Activated CD4-positive, alpha-beta T cell treated with anti-CD3 and anti-CD28 coated beads for 4 hours (primary cell): ENCODE measurements around the gene CNGA4.

Source experiments
- DNase-seq, 2 donors: peaks; one replicate each; pipeline ENCODE4 v3.0.0-alpha.2; 2020

Gene CNGA4, protein sequence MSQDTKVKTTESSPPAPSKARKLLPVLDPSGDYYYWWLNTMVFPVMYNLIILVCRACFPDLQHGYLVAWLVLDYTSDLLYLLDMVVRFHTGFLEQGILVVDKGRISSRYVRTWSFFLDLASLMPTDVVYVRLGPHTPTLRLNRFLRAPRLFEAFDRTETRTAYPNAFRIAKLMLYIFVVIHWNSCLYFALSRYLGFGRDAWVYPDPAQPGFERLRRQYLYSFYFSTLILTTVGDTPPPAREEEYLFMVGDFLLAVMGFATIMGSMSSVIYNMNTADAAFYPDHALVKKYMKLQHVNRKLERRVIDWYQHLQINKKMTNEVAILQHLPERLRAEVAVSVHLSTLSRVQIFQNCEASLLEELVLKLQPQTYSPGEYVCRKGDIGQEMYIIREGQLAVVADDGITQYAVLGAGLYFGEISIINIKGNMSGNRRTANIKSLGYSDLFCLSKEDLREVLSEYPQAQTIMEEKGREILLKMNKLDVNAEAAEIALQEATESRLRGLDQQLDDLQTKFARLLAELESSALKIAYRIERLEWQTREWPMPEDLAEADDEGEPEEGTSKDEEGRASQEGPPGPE

DNA sequence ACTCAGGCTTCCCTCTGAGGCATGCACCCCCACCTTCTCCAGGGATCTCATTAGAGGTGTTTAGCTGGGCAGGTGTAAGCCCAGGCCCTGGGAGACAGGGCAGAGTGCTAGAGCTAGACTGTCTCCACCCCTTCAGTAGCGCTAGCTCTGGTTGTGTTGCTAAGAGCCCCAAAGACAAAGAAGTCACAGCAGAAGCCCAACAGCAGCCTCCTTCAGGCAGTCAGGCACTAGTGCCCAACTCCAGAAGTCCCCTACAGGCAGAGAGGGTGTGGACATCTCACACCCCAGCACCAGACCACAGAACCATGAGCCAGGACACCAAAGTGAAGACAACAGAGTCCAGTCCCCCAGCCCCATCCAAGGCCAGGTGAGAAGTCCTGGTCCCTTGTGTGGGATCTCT is at the start of gene CNGA4:
Gene CNGA4 (plus strand): TSS at position 188 of the 400 bp plus-strand sequence. CDS start 118 bp downstream, at position 306.
- DNase-seq, result no peak

DNA sequence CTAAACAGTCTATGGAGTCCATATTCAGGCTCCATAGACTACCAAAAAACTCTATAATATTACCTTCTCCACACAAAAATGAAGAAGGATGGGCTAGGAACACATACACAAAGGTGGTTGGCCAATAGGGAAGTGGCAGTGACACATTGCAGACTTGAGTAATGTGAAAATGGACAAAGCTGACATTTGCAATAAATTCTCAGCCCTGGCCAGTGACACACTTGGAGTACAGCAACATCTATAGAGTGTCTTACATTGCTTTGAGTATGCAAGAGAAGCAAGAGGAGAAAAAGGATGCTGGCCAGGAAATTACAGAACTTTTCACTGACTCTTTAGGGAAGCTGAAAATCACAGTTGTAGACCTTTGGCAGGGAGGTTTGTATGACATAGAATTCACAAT is 47.1 kb upstream of the CNGA4 start:
- DNase-seq, result no peak

DNA sequence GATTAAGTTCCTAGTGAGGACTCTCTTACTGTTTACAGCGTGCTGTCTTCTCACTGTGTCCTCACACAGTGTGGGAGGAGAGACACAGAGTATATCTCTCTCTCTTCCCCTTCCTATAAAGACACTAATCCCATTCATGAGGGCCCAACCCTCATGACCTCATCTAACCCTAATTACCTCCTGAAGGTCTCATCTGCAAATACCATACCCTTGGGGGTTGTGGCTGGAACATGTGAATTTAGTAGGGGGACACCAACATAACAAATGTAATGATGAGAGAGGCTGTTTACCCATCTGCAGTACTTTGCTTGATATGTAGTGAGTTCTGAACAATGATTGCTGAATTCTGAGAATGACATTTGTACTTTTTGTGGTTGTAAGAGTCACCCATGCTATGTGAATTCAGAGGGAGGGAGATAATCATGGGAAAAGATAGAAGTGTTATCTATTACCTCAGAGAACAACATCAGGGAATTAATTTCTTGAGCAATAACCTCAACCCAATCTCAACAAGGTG is 44.8 kb upstream of the CNGA4 start:
- no peak for DNase-seq

DNA sequence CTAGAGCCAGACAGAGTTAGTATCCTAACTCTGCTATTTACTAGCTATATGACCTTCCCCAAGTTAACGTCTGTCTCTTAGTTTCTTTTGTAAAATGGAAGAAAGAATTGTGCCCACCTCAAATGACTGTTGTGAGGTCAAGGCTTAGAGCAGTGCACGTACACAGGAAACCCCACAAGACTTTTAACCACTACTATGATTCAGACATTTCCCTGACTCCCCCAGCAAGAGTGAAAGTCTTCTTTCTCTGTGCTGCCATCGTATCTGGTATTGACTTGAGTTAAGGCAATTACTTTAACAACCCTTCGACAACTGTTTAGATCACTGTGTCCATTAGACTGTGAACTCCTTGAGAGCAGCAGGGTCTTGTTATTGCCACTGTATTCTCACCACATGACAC is 42.5 kb upstream of the CNGA4 start:
- no peak for DNase-seq

DNA sequence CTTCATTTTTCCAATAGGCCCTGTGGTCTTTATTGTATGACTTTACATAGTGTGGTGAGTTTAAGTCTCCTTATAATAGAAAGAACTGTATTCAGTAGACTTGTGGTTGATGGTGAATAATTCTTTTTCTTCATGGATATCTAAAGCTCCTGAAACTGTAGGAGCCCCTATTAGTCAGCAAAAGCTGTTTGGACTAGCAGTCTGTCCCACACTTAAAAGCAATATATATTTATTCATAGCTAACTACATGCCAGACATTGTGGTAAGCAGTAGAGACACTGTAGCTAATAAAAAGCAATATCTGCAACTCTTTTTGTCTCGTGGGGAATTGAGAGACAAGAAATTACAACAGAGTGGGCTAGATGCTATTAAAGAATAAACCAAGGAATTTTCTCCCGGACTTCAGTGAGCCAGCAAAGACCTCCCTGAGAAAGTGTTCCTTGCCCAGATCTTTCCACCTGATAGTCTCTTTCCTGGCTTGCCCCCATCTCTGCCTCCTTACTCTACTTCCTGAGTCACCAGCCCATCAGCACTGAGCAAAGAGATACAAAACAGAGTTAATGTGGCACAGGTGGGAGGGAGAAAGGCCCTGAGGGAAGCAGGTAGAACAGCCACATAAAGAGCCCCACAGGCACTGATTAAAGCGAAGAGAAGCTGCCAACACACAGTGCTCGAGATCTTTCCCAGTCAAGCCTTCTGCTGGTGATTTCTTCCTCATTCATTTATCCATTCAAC is 41.3 kb upstream of the CNGA4 start:
- DNase-seq, result no peak

DNA sequence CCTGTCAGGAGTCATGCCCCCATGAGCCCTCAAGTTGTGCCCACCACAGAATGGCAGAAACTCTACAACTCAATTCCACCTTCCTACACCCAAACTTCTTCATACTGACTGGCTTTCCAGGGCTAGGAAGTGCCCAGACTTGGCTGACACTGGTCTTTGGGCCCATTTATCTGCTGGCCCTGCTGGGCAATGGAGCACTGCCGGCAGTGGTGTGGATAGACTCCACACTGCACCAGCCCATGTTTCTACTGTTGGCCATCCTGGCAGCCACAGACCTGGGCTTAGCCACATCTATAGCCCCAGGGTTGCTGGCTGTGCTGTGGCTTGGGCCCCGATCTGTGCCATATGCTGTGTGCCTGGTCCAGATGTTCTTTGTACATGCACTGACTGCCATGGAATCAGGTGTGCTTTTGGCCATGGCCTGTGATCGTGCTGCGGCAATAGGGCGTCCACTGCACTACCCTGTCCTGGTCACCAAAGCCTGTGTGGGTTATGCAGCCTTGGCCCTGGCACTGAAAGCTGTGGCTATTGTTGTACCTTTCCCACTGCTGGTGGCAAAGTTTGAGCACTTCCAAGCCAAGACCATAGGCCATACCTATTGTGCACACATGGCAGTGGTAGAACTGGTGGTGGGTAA is 39.6 kb upstream of the CNGA4 start, which contains the start of gene OR52W1:
Gene OR52W1 (plus strand): TSS at position 51 of the 637 bp plus-strand sequence. CDS start 0 bp downstream, at position 51.
- DNase-seq, result no peak

DNA sequence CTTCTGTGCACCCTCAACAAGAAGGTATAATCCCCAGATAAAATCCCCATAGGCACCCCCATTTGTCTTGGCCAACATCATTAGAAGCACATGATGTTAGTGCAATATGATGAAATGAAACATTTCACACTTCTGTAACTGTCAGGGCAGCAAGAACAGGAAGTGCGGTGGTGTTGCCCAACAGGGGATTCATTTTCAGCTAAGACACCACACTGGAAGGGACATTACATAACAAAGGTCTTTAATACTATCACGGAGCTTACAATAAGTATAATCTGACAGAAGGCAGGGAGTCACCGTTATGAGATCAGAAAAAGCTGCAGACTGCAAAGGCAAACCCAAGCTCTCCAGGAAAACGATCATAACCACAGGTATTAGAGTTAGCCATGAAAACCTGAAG is 37.9 kb upstream of the CNGA4 start:
- no peak for DNase-seq

DNA sequence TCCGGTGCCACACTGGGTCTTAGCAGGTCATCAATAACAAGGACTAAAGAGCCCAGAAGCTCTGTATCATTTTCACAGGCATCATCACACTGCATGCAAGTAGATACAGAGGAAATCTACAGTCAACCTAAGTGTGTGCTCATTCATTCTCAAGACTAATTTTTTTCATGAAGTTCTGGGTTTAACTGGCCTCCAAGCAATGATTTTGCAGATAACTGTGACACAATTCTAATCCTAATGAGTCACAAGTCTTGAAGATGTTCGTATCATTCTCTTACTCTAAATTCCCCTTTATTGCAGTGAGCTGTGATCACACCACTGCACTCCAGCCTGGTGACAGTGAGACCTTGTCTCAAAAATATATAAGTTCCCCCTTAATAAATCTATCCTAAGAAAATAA is 37.4 kb upstream of the CNGA4 start:
- DNase-seq, result no peak

DNA sequence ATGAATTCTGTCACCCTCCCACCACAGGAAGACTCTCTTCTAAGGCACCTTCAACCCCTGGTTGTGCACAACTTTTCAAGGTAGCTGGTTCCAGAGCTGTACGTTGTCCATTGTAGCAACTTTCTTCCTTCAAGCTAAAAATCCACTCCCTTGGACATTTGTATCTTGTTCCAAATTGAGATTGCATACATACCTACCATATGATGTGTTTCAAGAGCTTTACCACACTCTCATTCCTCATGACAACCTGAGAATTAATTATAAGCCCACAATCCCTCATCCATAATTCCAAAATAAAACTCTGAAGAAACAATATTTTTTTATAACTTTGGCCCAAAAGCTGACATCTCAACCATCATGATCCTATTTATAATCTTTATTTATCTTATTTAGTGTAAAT is 36.8 kb upstream of the CNGA4 start:
- no peak for DNase-seq

DNA sequence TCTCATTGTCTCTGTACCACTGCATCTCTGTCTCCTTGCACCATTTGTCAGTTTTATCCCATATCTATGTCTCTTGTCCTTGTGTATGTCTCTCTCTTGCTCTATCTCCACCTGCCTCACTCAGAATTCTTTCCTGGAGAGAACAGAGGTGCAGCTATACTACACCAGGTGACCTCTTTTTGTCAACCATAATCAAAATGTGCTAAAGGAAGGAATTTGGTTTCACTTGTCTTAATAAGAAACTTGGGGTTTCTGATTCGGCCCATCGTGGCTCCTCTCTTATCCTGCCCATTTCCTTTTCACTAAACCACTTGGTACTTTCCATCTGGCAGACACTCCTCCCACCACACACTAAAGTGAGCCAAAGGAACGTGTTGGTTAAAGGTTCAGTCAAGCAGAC is 35.6 kb upstream of the CNGA4 start:
- DNase-seq, result no peak

DNA sequence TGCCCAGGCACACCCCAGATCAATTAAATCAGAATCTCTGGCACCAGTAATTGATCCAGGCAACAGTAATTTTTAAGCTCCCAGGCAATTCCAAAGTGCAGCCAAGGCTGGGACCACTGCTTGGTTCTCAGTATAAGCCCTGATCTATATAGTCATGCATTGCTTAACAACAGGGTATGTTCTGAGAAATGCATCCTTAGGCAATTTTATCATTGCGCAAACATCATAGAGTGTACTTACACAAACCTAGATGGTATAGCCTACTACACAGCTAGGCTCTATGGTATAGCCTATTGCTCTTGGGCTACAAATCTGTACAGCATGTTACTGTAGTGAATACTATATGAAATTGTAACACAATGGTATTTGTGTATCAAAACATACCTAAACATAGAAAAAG is 34.2 kb upstream of the CNGA4 start:
- DNase-seq, result no peak

DNA sequence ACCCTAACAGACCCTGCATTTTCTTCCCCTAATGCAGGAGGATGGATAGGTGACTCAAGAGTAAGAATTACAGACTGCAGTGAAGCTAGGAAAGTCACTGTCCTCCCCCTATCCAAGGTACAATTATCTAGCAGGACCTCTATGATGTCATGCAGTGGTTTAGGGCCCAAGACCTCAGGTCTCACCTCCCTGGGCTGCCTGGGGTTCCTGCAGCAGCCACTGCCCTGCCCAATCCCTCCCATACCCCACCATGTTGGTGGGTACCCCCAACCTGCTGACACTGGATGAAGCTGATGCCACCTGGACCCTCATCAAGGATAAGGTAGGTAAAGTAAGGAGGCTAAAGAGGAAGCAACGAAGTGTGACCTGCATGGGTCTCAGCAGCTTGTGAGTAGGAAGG is 33.5 kb upstream of the CNGA4 start, which contains the start of gene C11orf42:
Gene C11orf42 (plus strand): TSS at position 192 of the 400 bp plus-strand sequence. CDS start 59 bp downstream, at position 251.
- DNase-seq, result no peak

DNA sequence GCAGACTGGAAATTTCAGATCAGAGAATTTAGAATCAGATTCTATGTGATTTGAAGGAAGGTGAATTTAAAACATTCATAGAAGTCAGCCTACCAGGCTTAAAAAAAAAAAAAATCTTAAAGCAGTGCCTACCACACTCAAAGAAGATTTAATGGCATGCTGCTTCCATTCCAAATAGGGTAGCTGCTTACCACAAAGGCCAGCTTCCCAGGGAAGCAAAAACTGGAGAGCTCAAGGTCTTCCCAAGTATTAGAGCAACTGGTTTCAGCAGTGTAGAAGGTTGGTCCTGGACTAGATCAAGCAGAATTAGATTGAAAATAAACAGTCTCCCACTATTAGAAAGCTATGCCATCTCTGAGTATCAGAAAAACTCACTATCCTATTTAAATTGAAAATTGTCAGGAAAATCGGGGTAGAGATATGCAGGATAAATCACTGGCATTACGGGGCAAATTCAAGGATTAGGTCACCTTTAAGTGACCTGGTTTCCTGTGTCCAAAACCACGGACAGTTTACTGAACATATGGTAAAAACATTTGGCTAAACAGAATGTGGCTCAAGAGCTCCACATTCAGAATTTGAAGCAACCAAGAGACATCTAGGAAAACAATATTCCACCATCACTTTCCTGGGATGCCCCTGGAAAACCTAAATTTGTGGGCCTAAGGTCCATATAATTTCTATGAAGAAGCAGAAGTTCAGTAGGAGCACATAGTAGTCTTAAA is 32.3 kb upstream of the CNGA4 start:
- DNase-seq, result no peak

DNA sequence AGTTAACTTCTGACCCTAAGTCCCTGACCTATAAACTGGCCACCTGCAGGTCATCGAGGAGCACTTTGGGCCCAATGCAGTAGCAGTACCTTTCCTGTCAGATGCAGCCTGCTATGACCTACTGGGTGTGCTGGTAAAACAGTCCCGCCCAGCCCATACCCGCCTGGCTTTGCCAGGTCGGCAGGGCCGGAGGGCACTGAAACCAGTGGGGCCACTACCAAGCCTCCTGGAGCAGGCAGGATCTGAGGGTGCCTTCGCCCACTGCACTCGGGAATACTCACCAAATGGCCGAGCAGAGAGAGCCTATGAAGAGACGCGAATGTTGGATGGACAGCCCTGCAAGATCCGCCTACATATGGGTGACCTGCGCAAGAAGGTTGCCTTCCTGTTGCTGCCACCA is 29.1 kb upstream of the CNGA4 start:
- no peak for DNase-seq

DNA sequence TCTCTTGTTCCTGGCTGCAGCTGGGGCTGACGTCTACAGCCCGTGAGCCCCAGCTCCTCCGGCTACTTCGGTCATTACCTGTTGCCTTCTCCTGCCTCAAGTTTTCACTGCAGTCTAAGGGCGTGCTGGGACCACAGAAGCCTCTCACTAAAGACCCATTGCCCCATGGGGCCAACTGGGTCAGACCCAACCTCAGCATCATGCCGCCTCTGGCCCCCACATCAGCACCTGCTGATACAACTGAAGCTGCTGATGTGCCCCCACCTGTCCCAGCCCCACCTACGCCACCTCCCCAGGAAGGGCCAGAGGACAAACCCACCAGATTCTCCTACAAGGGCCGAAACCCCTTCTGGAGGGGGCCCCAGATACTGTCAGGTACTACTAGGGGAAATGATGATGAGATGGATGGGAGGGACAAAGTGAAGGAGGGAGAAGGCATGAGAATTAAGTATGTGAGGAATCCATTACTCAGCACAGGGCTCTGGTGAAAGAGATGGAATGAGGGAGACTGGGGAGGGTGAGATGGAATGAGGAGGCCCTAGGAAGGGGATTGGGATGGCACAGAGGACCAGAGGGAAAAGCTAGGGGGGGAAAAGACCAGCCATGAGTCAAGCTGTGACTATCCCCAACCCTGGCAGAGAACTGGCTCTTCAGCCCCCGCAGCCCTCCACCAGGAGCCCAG is 28.5 kb upstream of the CNGA4 start:
- no peak for DNase-seq

DNA sequence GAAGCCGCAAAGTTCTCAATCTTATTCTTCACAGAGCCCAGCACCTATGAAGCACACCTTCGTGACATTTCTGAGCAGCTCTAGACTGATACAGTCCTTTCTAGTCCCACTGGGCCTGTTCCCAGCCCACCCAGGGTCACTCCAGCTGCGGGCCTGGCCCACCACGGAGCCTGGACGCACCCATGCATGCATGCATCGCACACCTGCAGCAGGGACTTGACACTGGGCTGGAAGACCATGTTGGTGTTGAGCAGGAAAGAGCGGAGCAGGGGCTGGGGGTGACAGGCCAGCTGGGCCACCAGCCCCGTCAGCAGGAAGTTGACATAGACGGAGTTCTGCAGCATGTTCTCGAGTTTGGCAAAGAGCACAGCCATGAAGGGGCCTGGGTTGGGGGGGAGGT is 24.4 kb upstream of the CNGA4 start:
- DNase-seq, result no peak

DNA sequence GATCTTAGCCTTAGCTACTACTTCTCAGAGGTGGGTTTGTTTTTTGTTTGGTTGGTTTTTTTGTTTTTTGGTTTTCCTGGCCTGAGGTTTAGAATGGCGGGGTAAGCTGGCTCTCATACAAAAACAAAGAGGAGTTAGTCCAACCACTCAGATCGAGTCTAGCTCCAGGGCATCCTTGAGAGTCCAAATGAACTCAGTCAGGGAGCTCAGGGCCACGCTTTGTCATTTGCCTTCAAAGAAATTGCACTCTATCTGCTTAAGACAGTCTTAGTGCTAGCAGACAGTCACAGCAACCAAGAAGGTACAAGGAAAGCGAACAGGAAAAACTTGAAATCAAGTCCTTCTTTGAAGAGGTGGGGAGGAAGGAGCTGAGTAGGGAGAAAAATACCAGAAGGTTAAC is 22.4 kb upstream of the CNGA4 start:
- no peak for DNase-seq

DNA sequence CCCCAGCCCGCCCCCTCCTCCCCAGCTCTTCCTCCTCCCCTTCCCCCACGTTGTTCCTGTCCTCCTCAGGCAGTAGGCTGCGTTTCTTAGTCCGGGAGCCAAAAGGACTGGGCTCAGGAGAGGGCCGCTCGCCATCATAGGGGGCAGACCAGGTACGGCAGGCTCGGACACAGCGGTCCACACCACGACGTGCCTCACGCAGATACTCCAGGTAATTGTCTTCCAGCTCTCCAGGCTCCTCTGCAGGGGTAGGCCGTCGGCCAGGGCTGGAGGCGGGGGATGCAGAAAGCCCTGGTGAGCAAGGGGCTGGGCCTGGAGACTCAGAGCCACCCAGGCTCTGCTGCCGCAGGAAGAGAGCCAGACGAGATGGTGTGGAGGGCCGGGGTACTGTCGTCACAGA is 21.2 kb upstream of the CNGA4 start:
- no peak for DNase-seq

DNA sequence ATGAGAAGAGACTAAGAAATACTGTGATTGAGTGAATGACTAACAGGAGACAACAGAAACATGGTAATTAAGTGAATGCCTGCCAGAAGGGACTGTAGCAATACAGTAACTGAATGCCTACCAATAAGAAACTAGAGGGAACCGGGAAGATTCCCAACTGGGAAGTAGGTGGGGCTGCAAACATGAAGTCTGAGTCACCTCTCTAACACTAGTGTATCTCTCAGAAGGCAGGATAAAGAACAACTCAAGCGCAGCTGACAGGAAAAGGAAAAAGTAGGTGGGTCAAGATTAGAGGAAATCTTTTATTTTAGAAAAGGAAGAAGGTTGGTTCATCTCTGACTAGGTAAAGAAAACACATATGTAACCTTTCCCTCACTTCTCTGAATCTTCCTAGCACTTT is 19.5 kb upstream of the CNGA4 start:
- DNase-seq, result no peak

DNA sequence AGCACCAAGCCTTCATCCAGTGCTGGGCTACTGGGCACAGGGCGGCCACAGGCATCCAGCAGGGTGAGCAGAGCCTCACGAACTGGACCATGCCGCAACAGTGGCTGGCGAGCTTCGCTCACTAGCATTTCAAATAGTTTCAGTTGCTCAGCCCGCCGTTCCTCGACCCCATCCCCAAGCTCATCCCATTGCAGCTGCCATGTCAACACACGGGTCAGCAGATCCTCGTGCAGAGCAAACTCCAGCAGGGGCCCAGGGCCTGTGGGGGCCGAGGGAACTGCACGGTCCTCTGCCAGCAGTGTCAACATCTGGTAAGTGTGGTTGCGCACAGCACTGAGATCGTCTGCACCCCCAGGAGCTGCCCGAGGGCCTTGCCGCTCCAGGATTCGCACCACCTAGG is 15.0 kb upstream of the CNGA4 start:
- DNase-seq, result no peak

DNA sequence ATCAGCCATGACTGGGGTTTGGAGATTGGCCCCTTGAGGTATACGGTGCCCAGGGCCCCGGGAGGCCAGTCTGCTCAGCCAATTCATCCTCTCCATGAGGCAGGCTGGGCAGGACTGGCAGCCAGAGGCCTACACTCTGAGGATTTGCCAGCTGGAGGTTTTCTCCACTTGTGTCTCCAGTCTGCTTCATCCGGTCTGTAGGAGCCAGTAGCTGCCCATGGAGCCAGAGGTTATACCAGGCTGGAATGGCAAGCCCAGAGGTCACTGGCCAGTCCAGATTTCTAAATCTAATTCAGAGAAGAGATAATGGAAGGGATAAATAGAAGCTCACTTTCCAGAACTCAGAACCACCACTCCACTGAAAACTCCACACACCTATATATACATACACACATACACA is 14.5 kb upstream of the CNGA4 start:
- no peak for DNase-seq

DNA sequence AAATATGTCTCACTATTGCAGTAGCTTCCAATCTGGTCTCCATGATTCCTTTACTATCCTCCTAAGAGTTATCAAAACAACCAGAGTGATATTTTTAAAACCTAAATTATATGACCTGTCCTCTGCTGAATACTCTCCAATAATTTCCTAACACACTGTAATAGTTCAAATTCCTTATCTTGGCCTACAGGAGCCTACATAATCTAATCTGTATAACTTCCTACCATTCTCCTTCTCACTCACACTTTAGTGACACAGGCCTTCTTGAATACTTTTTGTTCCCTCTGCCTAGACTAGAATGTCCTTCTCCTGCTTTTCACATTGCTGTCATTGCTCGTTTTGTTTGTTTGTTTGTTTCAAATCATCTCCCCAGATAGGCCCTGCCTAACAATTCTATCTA is 13.9 kb upstream of the CNGA4 start:
- DNase-seq, result no peak
